ENCODE results near the gene CLNS1A. TPM values are rescaled to one million over a fixed set of nuclear protein-coding genes. Genes with fewer than 3 reads are reported as not detected.

CLNS1A gene, protein sequence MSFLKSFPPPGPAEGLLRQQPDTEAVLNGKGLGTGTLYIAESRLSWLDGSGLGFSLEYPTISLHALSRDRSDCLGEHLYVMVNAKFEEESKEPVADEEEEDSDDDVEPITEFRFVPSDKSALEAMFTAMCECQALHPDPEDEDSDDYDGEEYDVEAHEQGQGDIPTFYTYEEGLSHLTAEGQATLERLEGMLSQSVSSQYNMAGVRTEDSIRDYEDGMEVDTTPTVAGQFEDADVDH
- total RNA-seq (ENCODE audit: low replicate concordance), result 119 and 149 TPM in 2 replicates
- long read RNA-seq, transcript CLNS1A-210 (7 exons, 953 nt), result minor isoform, 5 of 512 reads
- long read RNA-seq, transcript CLNS1A-204 (7 exons, 2,993 nt), result major isoform, 471 of 512 reads
- long read RNA-seq, transcript CLNS1A-202 (6 exons, 1,121 nt), result minor isoform, 6 of 512 reads
- long read RNA-seq, partial matches to known transcripts, result 5 of 512 reads
- long read RNA-seq, other reads (novel, unspliced or antisense), result 23 of 512 reads

DNA sequence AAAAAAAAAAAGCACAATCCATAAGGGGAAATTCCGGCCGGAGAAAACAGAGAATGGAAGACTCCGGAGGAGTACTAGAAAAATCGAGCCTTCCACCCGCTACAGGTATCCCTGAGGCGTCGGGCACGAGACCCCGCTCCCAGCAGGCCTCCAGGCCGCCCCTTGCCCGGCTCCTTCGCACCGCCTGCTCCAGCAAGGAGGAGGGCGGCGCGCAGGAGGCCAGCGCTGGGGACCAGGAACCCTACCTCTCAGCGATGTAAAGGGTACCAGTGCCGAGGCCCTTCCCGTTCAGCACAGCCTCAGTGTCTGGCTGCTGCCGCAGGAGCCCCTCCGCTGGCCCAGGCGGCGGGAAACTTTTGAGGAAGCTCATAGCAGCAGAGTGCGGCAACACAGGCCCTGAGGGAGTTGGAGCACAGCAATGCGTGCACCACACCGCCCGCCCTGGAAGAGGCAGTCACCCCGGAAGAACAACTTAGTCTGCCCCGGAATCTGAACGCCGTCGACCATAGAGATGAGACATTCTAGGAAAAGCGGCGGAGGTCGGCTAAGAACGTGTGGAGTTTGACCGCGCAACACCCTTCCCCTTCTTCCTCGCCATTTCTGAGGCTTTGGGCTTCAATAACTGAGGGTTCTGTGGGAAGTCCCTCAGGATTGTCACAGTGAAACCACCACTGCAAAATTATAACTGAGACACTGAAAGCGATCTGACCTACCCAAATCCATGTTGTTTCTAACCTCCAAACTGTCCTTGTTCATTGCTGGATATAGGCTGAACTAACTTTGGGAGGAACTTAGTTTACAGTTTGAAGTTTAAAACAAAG, at the start of gene CLNS1A:
Gene CLNS1A (minus strand): TSS at position 450 of the 821 bp plus-strand sequence. CDS start 80 bp downstream, at position 370.
- Mint-ChIP-seq H3K36me3 (peaks cover 11% of the 10 kb centered on the region), H3K27ac (peak within 1 kb of the TSS; percentile 87), H3K9me3 (no peaks in the 10 kb centered on the region), H3K4me1 (ENCODE audit: unreplicated experiment) (peaks cover 20% of the 10 kb centered on the region), H3K27me3 (no peaks in the 10 kb centered on the region), H3K4me3 (peak within 1 kb of the TSS; percentile 96)
- DNase-seq (ENCODE audit: extremely low spot score, unreplicated experiment), result peak; percentile 82
- TF ChIP-seq, protein P1, sequence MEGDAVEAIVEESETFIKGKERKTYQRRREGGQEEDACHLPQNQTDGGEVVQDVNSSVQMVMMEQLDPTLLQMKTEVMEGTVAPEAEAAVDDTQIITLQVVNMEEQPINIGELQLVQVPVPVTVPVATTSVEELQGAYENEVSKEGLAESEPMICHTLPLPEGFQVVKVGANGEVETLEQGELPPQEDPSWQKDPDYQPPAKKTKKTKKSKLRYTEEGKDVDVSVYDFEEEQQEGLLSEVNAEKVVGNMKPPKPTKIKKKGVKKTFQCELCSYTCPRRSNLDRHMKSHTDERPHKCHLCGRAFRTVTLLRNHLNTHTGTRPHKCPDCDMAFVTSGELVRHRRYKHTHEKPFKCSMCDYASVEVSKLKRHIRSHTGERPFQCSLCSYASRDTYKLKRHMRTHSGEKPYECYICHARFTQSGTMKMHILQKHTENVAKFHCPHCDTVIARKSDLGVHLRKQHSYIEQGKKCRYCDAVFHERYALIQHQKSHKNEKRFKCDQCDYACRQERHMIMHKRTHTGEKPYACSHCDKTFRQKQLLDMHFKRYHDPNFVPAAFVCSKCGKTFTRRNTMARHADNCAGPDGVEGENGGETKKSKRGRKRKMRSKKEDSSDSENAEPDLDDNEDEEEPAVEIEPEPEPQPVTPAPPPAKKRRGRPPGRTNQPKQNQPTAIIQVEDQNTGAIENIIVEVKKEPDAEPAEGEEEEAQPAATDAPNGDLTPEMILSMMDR (conservative IDR thresholded peaks at IDR 0.05), result peak; percentile 13

DNA sequence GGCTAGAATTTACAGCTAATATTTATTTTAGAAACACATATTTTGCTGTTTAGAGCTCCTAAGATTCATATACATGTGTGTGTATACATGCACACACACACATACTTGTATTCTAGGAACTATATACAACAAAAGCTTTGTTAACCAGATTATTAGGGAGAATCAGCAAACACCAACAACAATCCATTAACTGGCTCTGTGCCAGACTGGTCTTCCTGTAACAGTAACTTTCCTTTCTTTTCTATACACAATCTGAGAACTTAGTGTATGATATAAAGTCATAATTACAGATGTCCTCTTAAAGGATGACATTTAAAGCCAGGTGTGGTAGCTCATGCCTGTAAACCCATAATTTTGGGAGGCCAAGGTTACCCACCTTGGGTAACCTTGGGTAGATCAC, 49.5 kb upstream of the CLNS1A start:
- Mint-ChIP-seq H3K27ac (no peak overlapping the region), H3K4me1 (ENCODE audit: unreplicated experiment) (no peaks in the 10 kb centered on the region), H3K27me3 (no peaks in the 10 kb centered on the region), H3K9me3 (no peaks in the 10 kb centered on the region), H3K36me3 (peaks cover 26% of the 10 kb centered on the region), H3K4me3 (no peak overlapping the region)
- TF ChIP-seq, protein P1 (conservative IDR thresholded peaks at IDR 0.05), result no peak
- DNase-seq (ENCODE audit: extremely low spot score, unreplicated experiment), result no peak

DNA sequence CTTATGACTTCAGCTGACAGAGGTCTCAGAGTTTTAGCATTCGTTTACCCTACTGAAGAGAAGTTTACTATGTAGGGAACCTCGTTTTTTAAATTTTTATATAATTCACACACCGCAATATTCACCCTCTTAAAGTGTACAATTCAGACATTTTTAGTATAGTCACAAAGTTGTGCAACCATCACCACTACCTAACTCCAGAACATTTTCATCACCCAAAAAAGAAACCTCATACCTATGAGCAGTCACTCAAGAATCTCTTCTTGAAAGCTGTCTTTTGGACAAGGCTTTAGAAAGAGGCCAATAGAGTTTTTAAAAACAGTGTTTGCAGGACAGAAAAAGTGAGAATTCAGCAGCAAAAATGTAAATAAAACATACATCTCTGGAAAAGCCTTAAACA, 39.5 kb upstream of the CLNS1A start:
- peaks cover 39% of the 10 kb centered on the region for H3K36me3 Mint-ChIP-seq

DNA sequence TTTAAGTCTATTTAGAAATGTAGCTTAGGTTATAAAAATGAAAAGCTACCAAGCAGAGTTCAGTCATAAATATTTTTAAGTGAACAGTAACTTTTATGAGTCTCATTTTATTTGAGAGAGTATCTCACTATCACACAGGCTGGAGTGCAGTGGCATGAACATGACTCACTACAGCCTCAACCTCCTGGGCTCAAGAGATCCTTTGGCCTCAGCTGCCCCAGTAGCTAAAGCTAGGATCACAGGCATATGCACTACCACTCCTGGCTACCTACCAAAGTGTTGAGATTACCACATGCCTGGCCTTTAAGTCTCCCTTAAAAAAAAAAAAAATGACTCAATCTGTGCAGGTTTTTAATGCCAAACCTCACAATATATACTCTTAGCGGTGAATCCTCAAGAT, 34.7 kb upstream of the CLNS1A start:
- TF ChIP-seq, protein P1 (conservative IDR thresholded peaks at IDR 0.05), result no peak
- H3K36me3 Mint-ChIP-seq, result peaks cover 51% of the 10 kb centered on the region
- DNase-seq (ENCODE audit: extremely low spot score, unreplicated experiment), result no peak

More for the DNA sequence above, 39.5 kb upstream of the CLNS1A start:
- Mint-ChIP-seq H3K4me3 (no peak overlapping the region), H3K27me3 (no peaks in the 10 kb centered on the region), H3K9me3 (no peaks in the 10 kb centered on the region), H3K4me1 (ENCODE audit: unreplicated experiment) (no peaks in the 10 kb centered on the region), H3K27ac (no peak overlapping the region)
- TF ChIP-seq, protein P1 (conservative IDR thresholded peaks at IDR 0.05), result no peak
- DNase-seq (ENCODE audit: extremely low spot score, unreplicated experiment), result no peak

DNA sequence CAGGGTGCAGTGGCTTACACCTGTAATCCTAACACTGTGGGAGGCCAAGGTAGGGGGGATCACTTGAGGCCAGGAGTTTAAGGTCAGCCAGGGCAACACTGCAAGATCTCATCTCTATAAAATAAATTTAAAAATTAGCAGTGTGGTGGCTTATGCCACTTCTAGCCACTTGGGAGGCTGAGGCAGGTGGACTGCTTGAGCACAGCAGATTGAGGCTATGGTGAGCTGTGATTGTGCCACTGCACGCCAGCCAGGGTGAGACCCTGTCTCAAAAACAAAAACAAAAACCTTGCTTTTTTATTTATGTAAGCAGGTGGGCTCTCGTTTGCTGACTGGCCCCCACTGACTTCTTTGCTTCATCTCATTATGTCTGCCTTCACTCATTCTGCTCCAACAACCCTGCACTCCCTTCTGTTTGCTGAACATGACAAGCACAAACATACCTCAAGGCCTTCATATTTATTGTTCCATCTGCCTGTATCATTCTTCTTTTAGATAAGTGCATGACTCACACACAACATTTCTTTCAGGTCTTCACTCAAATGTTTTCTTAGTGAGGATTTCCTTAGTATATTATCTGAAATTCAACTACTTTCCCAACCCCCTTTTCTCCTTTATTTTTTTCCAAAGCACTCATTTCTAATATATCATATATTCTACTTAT, 32.4 kb upstream of the CLNS1A start:
- Mint-ChIP-seq H3K4me1 (ENCODE audit: unreplicated experiment) (no peaks in the 10 kb centered on the region), H3K4me3 (no peak overlapping the region), H3K36me3 (peaks cover 38% of the 10 kb centered on the region), H3K9me3 (no peaks in the 10 kb centered on the region), H3K27ac (no peak overlapping the region), H3K27me3 (no peaks in the 10 kb centered on the region)
- TF ChIP-seq, protein P1 (conservative IDR thresholded peaks at IDR 0.05), result no peak
- DNase-seq (ENCODE audit: extremely low spot score, unreplicated experiment), result no peak

More for the DNA sequence above, 34.7 kb upstream of the CLNS1A start:
- Mint-ChIP-seq H3K9me3 (no peaks in the 10 kb centered on the region), H3K4me3 (no peak overlapping the region), H3K27me3 (no peaks in the 10 kb centered on the region), H3K27ac (no peak overlapping the region), H3K4me1 (ENCODE audit: unreplicated experiment) (no peaks in the 10 kb centered on the region)

All from type B pancreatic cell (in vitro differentiated cells).